Endometrial microvascular endothelial cells (primary cell): ENCODE data around the gene PAN2. TPM values are rescaled to one million over a fixed set of nuclear protein-coding genes. Genes with fewer than 3 reads are reported as not detected.
"Not testable (repeated sequence)": the region's sequence is repeated elsewhere in the genome, so short reads cannot be mapped to it uniquely, and the experiment has no call there.

ENCODE experiments used
- in situ Hi-C: cut with HindIII; loops from 2 replicates; pipeline ENCODE4 v1.10.0; 2017; ENCODE audit warnings: low sequenced_read_pairs, low pct_unique_long_range_greater_than_20kb; ENCODE audit errors: inconsistent ontology term
- total RNA-seq: library from RNA; depleted of rRNA; stranded (reverse); fragments of >200 nt; gene quantifications from one replicate; pipeline ENCODE4 v1.2.3, GENCODE V29; 2015; ENCODE audit errors: inconsistent ontology term

Gene PAN2
- total RNA-seq, 1 donor from 2014 or later: 5.0 TPM

DNA sequence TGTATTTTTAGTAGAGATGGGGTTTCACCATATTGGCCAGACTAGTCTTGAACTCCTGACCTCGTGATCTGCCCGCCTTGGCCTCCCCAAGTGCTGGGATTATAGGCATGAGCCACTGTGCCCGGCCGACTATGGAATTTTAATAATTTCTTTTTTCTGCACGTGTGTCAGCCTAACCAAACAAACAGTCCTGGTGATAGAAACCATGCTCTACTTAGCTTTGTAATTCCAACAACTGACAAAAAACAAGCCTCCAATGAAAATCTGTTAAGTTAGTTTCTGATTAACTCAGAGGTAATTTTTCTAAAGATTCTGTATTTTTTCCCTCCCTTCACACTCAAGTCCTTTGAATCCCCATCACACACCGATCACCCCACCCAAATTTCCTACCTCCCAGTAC, 51.8 kb downstream of the PAN2 start:
- in situ Hi-C loops: no loop called here

DNA sequence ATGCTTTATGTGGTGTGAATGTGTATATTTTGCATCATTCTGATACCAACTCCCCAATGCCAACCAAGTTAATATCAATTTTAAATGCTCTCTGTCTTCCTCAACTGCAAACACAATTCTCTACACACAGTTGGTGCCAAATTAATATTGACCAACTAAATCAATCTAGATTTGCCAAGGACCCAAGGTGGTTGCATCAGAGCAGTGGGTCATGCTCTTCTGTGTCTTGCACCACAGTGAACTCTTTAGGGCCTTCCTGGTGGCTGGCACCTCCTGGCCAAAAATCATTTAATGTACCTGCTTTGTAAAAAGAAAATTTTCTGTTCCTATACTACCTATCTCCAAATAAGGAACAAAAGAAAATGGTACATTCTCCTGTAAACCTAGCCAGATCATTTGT, 53.0 kb downstream of the PAN2 start:
- in situ Hi-C loops: no loop called here

DNA sequence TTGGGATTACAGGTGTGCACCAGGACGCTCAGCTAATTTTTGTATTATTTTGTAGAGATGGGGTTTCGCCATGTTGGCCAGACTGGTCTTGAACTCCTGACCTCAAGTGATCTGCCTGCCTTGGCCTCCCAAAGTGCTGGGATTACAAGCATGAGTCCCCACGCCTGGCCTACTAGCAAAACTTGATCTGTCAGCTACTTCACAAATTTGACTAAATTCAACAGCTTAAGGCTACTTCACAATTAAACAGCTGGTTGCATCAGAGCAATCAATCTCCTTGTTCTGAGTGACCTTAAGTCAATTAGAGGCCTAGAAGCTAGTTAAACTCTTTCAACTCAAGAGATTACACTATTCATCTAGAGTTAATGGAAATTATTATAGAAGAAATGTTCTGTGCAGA, 54.9 kb downstream of the PAN2 start:
- in situ Hi-C loops: no loop called here

DNA sequence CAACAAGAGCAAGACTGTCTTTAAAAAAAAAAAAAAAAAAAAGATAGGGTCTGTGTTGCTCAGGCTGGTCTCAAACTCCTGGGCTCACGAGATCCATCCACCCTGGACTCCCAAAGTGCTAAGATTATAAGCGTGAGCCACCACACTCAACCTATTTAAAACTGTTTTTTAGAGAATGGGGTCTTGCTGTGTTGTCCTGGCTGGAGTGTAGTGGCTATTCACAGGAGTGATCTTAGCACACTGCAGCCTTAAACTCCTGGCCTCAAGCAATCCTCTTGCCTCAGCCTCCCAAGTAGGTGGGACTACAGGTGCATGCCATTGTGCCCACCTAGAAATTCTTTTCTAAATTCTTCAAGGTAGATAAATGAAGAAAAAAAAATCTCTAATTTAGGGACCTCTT, 59.5 kb downstream of the PAN2 start:
- in situ Hi-C loops: no loop called here

DNA sequence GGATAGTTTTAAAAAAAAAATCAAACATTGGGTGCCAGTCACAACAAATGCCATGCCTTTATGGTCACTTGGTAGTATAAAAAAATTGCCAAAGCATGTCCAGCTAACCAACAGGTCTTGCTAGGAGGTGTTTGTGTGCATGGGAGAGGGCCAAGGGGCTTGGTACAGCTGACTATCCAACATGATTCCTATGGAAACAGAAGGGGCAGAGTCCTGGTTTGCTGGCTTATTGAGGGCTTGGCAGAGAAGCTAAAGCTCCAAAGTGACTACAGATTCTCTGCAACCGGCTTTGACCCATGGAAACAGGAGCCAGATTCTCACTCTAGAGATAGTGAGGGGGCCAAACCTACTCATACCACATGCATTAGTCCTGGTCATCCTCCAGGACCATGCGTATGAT, 61.3 kb downstream of the PAN2 start:
- in situ Hi-C loops: not testable (repeated sequence)

DNA sequence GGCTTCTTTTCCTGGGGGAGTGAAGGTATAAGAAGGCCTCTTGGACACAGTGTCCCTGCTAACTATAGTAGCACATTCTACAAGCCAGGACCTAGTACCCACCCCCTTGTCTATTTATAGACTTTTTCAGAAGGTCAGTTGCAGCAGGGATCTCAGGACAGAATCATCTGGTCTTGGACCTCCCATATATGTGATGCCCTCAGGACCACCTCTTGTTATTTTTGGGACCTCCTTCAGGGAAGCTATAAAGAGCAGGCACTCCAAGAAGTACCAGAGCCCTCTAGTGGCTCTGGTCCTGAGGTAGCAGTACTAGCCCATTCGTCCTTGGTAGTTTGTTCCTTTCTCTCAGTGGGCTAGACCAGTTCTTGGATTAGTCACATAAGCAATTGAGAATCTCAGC, 62.8 kb downstream of the PAN2 start:
- in situ Hi-C loops: no loop called here

DNA sequence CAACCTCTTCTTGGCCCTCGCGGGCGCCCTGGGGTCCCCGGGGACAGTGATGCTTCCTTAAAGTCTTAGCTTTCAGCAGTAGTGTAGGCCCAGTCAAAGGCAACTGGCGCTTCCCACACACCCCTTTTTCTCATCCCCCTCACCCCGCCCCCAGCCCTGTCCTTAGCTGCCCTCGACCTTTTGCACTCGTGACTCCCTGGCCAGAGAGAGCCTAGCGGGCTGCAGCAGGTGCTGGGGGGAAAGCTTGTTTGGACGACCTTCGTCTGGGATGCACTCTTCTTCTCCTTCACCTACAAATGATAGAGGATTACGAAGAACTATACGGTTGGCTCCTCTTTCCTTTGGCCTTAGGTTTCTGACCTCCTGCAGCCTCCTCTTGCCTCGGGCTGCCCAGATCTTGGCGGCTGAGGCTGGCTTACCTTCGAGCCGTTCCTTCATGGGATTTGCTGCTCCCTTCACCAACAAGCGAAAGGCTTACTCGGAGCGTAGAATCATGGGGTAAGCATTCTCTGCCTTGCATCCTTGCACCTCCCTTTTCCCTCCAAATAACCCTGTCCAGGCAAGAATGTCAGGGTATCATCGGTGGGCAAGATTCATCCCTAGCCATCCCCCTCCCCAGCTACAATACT, 66.2 kb downstream of the PAN2 start:
- in situ Hi-C loops: no loop called here

DNA sequence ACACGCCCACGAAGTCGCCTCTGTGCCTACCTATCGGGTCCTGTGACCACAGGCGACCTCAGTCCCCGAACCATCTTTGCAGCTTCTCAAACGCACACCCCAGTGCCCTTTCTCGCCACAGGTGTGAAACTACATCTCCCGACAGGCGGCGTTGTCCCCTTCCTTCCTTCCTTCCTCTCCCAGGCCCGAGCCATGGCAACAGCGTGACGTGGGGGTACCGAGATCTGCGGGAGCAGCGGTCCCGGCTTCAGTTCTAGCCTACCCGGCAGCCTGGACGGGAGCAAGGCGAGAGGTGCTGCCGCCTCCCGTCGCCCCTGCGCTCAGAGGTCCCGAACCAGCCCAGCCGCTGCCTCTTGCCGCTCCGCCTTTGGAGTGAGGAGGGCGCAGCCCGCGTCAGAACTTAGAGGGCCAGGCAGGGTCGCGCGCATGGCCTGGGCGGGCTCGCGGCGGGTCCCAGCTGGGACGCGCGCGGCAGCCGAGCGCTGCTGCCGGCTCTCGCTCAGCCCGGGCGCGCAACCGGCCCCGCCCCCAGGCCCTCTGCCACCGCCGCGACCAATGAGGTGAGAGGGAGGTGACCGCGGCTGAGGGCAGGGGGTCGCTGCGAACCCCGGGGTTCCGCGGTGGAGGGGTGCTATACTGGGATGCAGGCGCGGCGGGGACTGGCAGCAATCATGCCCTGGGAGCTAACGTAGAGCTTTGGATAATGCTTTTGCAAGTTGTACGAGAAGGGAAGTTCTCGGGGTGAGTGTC, 66.9 kb downstream of the PAN2 start, which contains the start of gene COQ10A:
COQ10A (plus strand) TSS at position 250 of the 750 bp plus-strand sequence; CDS start at position 427, 177 bp downstream.
- in situ Hi-C loops: no loop called here

Other genes starting within 250 kb of the PAN2 start
- 226 TPM for gene PA2G4, start 229.4 kb downstream of the PAN2 start, total RNA-seq
- gene RPL41, start 217.4 kb downstream of the PAN2 start, total RNA-seq: 2,640 TPM
- 3.0 TPM for gene ZC3H10, start 215.7 kb downstream of the PAN2 start, total RNA-seq
- gene ESYT1, start 205.7 kb downstream of the PAN2 start, total RNA-seq: 193 TPM
- 121 TPM for gene MYL6B, start 181.4 kb downstream of the PAN2 start, total RNA-seq
- gene MYL6, start 175.6 kb downstream of the PAN2 start, total RNA-seq: 2,953 TPM
- 43.6 TPM for gene SMARCC2, start 144.5 kb downstream of the PAN2 start, total RNA-seq
- gene RNF41, start 112.1 kb downstream of the PAN2 start, total RNA-seq: 57.4 TPM
- 60.3 TPM for gene NABP2, start 109.7 kb downstream of the PAN2 start, total RNA-seq
- 3.7 TPM for gene SLC39A5, start 103.9 kb downstream of the PAN2 start, total RNA-seq
- gene ANKRD52, start 75.6 kb downstream of the PAN2 start, total RNA-seq: 20.3 TPM
- 10.8 TPM for gene COQ10A, start 67.1 kb downstream of the PAN2 start, total RNA-seq
- 257 TPM for gene CS, start 33.7 kb downstream of the PAN2 start, total RNA-seq
- 105 TPM for gene CNPY2, start 18.0 kb downstream of the PAN2 start, total RNA-seq
- gene IL23A, start 4.9 kb upstream of the PAN2 start, total RNA-seq: not detected
- gene STAT2, start 26.1 kb upstream of the PAN2 start, total RNA-seq: 66.7 TPM
- not detected for gene APOF, start 28.9 kb upstream of the PAN2 start, total RNA-seq
- gene TIMELESS, start 115.4 kb upstream of the PAN2 start, total RNA-seq: 24.3 TPM
- not detected for gene MIP, start 120.7 kb upstream of the PAN2 start, total RNA-seq
- 4.7 TPM for gene SPRYD4, start 134.6 kb upstream of the PAN2 start, total RNA-seq
- not detected for gene GLS2, start 154.2 kb upstream of the PAN2 start, total RNA-seq
- 48.0 TPM for gene RBMS2, start 187.8 kb upstream of the PAN2 start, total RNA-seq